Measurements from ENCODE around the gene CDH13.

Gene CDH13

DNA sequence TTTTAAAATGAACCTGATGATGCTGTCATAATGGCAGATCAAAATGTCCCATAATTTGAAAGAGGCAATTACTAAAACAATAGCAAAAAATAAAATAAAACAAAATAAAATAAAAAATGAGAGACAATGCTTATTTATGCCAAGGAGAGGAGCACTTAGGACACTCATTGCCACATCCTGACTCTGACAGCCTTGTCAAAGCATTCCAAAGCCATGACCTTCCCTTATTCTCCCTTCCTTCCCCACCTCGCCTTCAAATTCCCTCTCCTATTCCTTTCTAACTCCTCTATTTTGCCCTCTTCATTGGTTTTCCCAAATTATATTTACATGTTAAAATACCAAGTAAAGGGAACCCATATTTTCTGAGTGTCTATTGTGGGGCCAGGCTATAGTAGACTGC, 220.0 kb downstream of the CDH13 start:
- no peak for DNase-seq (ENCODE audit: low spot score)

DNA sequence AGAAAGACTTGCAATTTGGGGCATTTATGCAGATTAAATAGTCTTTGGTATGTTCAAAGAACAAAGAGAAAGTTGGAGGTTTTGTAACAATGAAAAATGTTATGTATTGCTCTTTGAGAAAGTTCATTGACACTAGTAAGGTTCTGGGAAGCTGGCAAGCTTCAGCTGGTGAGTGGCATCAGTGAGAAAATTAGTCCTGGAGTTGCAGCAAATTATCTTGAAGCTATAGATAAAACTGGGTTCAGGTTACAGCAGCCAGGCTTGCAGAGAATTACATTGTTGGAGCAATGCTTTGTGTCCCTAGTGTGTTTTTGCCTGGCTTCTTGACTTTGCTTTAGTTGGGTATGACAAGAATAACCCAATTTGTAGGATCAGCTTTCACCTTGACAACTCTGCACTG, 221.2 kb downstream of the CDH13 start:
- DNase-seq (ENCODE audit: low spot score): no peak

DNA sequence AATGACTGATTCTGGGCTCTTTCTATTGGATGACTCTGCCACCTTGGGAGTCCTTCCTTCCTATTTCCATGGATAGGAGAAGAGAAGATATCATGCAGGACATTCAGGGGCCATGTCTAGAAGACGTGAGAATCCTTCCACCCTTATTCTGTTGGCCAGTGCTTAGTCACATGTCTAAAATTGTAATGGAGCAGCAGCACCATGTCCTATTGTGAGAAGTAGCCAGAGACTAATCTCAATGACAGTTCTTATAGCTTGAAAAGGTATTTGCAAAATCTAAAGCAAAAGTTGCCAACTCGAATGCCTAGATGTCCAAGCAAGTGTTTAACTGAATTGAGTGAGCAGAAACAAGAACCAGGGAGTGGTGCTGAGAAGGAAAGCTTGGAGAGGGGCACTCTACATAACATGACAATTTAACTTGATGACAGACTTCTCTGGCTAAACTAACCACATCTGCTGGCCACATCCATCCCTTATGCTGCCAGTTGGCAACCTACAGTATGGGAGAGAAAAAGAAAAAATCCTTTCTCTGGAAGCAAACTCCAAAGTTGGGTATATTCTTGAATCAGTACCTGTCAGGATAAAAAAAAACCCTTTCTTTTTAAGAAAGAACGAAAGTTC, 225.7 kb downstream of the CDH13 start:
- no peak for DNase-seq (ENCODE audit: low spot score)

DNA sequence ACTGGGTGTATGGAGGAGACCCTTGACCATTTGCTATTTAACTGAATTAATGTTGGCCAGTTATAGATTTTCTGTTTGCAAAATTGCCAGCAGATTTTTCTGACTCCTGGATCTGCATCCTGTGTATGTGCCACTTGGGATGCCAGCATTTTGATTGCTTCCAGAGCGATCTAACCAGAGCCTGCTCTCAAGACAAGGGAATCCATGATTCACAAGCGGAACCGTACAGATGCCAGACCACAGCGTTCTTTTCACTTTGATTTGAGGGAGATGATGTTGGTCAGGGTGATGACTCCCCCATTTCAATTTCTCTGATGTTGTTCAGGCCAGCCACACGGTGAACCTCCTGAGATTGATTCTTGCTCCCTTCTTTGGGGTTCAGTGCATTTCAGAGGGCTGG, 228.7 kb downstream of the CDH13 start:
- no peak for DNase-seq (ENCODE audit: low spot score)

DNA sequence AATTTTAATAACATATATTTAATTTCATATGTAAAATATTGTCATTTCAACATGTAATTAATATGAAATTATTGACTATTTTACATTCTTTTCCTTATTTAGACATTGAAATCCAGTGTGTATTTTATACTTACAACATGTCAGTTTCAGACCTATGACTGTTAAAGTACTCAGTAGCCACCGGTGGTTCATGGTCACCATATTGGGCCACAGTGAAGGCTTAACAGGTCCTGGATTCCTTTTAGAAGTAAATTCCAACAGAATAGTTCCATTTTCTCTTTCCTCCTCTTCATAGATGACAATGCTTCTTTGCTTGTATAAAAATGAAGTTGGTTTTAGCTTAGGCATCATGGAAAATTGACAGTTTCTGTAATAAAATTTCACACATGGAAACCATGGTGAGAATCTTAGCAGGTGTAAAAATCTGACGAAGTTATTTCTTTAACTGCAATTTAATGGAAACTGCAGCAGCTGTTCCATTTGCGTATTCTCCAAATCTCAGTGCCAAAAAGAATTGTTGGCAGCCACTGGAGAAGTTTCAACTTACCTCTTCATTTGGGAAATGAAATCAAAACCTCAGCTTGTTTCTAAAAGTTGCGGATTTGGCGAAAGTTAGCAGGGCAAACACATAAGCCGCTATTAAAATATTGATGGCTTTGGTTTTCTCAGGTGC, 231.1 kb downstream of the CDH13 start:
- DNase-seq (ENCODE audit: low spot score): no peak

DNA sequence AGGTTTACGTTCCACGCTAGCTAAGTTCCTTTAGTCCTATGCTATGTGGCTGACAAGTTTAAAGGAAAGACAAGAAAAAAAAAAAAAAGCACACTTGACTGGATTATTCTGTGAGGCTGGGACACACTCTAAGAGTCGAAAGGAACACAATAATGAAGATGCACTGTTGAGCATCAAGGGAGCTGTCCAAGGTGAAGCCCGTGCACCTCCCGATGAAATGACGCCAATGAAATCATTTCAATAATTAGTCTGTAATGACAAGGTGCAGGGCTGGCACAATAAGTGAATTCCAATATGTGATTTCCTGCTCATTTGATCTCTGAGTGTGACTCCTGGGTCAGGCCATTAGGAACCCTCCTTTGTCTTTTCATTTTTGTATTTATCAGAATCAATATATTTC, 232.9 kb downstream of the CDH13 start:
- DNase-seq (ENCODE audit: low spot score): no peak

DNA sequence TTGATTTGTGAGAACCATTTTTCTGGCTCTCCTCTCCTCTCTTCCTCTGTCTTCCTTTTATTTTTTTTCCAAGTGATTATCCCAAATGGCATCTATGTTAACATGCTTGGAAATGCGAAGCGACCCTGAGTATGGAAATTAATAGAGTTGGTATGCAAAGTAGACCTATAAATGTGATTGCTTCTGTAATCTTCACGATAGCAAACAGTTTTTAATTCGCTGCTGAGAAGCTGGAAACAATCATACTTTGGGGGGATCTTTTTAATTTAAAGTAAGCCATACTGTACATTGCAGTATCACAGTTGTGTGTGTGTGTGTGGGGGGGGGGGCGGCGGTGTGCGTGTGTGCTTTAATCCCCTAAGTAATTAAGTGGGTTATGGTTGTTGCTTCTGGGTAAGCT, 233.3 kb downstream of the CDH13 start:
- DNase-seq (ENCODE audit: low spot score): no peak

DNA sequence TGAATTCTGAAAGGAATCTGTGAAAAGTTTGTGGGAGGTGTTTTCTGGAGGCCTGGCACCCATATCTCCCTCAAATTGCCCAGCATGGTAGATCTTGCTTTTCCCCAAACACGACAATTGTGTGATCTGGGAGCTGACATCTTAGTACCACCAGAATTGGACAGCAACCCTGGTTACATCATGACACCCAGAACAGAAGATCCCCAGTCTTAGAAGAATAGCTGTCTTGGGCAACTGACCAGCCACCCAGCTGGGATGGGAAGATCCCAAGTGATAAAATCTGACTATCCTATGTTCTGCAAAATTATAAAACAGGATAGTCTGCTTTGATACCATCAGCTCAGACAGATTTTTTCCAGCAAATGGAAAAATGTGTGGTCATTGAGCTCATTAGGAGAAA, 235.3 kb downstream of the CDH13 start:
- DNase-seq (ENCODE audit: low spot score): peak; percentile 32

DNA sequence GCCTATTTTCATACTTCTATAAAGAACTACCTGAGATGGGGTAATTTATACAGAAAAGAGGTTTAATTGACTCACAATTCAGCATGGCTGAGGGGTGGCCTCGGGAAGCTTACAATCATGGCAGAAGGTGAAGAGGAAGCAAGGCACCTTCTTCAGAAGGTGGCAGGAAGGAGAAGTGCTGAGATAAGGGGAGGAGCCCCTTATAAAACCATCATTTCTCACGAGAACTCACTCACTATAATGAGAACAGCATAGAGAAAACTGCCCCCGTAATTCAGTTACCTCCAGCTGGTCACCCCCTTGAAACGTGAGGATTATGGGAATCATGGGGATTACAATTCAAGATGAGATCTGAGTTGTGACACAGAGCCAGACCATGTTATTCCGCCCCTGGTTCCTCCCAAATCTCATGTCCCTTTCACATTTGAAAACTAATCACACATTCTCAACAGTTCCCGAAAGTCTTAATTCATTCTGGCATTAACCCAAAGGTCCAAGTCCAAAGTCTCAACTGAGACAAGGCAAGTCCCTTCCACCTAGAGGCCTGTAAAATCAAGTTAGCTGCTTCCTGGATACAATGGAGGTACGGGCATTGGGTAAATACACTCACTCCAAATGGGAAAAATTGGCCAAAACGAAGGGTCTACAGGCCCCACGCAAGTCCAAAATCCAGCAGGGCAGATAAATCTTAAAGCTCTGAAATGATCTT, 237.7 kb downstream of the CDH13 start:
- no peak for DNase-seq (ENCODE audit: low spot score)

DNA sequence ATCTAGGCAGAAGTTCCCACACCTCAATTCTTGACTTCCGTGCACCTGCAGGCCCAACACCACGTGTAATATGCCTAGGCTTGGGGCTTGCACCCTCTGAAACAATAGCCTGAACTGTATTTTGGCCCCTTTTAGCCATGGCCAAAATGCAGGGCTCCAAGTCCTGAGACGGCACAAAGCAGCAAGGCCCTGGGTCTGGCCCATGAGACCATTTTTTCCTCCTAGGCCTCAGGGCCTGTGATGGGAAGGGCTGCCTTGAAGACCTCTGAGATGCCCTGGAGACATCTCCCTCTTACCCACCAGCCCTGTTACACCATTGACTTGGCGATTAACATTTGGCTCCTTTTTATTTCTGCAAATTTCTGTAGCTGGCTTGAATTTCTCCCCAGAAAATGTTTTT, 238.6 kb downstream of the CDH13 start:
- no peak for DNase-seq (ENCODE audit: low spot score)

DNA sequence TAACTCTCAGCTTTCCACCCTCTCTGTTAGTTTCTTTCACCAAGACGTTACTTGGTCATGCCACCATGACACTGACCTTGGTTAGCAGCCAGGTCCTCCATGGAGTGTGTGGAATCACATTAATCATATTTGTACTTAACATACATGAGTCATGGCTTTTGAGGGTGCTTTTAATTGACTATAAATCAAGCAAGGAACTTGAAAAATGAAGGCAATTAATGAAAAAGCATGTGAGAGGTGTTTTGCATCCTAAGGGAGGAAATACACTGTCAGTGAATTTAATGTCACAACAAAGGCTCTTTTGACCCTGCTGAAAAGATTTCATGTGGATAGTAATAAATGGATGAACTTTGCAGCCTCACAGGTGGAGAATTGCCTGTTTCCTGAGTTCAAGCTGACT, 240.7 kb downstream of the CDH13 start:
- no peak for DNase-seq (ENCODE audit: low spot score)

DNA sequence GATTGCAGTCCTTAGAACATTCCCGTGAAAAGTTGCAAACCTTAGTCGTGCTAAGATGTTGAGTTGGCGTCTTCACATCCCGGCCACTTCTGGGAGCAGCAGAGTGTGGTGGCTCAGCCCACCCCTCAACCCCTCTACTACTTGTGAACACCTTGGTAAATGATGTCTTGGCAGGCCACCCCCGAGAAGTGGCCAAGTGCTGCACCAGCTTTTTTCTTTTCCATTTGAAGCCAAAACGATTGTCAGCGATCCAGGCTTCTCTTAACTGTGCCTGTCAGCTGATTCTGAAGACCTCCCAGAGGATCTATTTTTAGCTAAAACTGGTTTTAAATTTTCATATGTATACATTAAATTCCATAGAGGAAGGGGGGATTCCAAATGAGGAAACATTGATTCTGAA, 247.5 kb downstream of the CDH13 start:
- DNase-seq (ENCODE audit: low spot score): no peak

DNA sequence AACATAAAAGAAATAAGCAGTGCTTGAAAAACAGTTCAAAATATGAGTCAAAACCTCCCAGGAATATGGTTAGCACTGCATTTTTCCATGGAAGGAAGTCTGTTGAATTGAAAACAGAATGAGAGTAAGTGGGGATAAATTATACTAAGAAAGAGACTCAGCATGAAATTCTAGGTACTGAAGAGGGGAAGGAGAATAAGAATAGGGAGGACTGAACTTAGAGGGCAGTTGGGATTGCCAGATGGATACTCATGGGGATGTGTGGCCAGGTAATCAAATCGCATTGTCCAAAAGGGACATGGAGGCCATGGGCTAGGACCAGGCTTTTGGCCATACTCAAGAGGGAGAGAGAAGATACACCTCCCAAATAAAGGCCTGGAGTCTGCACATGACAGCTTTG, 247.9 kb downstream of the CDH13 start:
- DNase-seq (ENCODE audit: low spot score): no peak

DNA sequence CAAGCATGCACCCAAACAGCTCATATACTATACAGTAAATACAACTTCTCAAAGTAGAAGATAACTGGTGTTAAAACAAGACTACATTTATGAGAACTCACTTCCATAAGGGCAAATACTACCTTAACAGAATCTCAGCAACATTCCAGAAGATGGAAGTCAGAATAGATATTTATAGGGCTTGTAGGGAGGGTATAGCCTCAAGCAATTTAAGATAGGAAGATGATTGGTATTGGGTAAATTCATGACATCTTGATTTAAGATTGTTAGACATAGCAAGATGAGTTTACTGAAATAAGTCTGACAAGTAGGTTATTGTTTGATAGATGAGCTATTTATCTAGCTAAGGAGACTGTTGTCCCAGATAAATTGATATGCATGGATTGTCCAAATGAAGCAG, 250.2 kb downstream of the CDH13 start:
- DNase-seq (ENCODE audit: low spot score): no peak

DNA sequence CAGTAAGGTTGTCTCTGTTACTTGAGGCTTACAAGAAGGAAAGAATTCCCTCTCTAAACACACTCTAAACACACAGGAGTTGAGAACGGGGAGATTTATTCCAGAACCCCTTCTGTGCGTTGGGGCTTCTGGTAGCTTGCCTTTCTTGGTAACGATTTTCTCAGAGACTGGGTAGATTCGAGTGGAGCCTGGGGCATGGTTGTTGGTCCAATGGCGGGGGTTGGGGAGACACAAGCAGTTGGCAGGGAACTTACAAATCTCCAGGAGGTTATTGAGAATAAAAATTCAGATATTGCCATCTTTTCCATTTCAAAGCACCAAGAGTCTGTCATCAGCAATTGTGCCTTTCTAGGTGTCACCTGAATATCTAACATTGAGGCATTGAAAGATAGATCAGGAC, 251.7 kb downstream of the CDH13 start:
- DNase-seq (ENCODE audit: low spot score): no peak

DNA sequence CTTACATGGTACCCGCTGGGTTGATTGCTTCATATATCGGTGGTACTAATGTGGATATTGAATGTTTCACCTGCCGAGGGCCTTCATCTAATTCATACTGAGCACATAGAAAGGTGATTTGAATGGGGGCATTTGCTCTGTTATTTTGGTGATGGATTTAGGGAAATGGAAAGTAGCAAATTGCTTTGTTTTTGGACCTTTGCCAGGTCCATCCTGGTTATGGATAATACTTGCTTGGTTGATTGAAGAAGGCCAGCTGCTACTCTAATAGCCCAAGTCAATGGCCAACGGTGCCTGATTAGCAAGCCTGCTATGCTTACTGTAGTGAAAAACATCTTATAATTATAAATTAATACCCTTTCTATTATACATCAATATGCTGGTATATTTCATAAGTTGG, 253.6 kb downstream of the CDH13 start:
- DNase-seq (ENCODE audit: low spot score): no peak

DNA sequence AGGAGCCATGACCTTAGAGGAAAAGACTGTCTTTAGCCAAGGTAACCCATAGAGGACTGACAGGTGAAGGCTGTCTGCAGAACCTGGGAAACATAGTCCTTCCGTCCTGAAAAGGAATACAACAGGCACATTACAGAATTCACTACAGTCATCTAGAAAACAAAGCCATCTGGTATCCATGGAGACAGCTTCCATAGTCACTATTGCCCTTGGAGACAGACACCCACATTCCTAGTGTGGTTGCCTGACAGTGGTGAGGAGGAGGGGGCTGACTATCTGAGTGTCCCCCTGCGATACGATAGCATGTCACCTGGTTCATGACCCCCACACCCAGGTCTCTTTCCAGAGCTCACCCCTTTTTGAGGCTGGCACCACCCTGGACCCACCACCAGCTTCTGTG, 254.7 kb downstream of the CDH13 start:
- DNase-seq (ENCODE audit: low spot score): no peak

DNA sequence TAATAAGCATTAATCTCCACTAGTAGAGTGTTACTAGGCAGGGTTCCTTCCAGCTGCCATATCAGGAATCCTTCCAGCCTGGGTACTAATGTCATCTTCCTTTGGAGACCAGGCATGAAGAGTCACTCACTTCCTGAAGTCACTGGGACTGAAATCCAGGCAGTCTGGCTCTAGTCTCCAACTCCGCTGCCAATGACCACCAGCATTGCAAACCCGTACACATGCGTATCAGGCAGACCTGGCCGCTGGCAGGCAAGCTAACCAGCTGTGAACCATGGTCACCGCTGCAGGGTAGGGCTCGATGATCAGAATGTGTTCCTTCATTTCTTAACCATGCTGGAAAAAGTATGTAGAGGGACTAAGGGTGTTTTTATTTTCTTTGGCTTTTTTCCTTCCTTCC, 255.5 kb downstream of the CDH13 start:
- no peak for DNase-seq (ENCODE audit: low spot score)

DNA sequence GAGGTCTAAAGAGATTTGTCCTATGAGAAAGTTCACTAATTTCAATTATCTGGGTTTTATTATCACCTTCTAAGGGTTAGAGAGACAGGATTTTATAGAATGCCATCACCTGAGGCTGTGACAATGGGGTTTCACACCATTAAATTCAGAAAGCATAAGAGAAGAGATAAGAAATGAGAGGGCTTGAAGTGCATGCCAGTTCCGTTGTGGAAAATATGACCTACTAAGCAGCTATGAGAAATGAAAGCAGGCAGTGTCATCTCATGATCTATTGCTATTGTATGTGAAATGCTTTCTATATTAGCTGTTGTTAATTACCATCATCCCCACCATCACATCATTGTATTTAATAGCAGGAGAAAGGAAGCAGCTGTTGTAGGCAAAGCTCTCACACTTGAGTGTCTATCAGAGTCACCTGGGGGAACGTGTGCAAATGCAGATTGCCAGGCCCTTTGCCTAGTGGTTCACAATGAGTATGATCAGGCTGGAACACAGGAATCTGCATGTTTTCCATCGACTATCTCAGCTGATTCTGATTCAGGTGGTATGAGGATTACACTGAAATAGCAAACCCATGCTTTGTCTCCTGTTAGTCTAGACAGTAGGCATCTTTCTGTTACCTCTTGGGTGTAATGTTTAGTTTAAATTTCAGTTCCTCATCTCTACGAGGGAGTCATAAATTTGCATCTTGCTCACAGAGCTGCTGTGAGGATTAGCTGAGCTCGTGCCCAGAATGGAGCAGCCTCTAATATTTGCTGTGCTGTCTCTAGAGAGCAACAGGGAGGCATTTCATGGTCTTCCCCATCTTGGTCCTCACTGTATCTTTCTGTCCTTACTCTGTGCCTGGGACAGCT, 256.4 kb downstream of the CDH13 start:
- DNase-seq (ENCODE audit: low spot score): no peak

DNA sequence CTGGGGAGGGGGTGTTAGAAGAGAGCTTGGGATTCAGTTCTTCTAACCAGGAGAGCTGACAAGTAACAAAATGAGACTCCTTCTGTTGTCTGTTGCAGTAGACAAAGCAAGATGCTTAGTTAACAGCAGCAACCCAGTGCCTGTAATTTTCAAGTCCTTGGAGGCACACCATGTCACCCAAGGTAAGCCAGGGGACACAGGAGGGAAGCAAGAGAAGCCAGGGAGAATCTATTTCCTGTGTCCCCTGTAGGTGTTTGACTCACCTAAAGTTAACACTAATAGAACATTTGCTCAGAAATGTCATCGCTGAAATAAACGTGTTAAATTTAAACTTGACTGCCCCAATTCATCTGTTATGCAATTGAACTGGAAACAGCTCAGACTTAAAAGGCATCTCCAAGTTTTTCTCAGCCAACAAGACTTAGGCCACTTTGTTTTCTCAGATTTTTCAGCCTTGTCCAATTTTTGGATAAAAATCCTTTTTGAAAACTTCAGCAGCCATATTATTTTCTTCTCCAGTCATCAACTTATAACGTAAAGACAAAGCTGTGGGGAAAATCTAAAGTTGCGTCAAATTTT, 257.6 kb downstream of the CDH13 start:
- no peak for DNase-seq (ENCODE audit: low spot score)

DNA sequence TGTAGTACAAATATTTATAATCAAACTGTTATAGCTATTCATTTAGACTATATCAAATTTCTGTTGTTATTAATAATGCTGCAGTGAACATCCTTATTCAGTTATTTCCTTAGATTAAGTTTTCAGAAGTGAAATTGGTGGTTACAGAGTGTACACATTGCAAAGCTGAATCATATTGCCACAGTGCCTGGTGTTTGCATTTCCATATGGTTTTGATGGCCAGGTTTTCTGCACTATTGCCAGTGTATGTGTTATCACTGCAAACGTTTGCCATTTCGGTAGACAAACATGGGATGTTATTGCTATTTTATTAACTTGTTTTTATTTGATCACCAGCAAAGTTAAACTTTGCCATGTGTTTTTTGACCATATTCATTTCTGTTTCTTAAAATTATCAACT, 259.4 kb downstream of the CDH13 start:
- DNase-seq (ENCODE audit: low spot score): no peak

DNA sequence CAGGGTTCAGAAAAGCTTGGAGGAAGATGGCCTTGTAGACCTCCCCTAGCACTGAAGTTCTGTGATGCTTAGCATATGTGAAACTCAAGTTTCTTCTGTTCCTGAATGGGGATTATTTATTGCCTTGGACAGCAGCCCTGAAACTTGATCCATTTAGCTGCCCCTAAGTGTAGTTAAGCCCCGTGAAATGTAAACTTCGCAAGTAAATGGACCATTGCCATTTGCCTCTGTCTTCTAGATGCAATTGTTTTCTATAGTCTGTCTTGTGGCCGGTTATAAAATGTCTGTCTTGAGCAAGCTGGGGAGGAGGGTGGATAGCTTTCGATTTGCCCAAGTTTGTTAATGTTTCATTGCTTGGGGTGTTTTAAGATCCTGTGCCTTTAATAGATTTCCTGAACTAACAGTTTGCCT, 261.8 kb downstream of the CDH13 start:
- DNase-seq (ENCODE audit: low spot score): no peak

All from globus pallidus (tissue), 1 donor.